ENCODE data around the gene CALY.
"Not testable (repeated sequence)": the region's sequence is repeated elsewhere in the genome, so short reads cannot be mapped to it uniquely, and the experiment has no call there.

Gene CALY

DNA sequence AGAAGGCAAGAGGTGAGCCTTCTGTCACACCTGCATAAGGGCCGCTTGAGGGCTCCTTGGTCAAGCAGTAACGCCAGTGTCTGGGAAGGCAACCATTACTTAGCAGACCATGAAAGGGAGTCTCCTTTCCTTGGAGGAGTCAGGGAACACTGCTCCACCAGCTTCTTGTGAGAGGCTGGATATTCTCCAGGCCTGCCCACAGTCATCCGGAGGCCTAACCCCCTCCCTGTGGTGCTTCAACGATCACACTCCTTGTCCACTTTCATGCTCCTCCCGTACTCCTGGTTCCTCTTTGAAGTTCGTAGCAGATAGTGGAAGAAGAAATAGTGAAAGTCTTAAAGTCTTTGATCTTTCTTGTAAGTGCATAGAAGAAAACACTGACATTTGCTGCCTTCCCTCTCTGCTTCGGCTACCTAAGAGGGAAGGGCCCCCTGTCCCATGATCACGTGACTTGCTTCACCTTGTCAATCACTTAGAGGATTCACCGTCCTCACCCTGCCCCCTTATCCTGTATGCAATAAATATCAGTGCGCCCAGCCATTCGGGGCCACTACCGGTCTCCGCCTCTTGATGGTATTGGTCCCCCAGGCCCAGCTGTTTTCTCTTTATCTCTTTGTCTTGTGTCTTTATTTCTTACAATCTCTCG is 14.5 kb downstream of the CALY start:
- Mint-ChIP-seq H3K27me3 (peaks cover 20% of the 10 kb centered on the region), H3K4me1 (peaks cover 18% of the 10 kb centered on the region)
- not testable (repeated sequence) for ATAC-seq (ENCODE audit: low read depth)

DNA sequence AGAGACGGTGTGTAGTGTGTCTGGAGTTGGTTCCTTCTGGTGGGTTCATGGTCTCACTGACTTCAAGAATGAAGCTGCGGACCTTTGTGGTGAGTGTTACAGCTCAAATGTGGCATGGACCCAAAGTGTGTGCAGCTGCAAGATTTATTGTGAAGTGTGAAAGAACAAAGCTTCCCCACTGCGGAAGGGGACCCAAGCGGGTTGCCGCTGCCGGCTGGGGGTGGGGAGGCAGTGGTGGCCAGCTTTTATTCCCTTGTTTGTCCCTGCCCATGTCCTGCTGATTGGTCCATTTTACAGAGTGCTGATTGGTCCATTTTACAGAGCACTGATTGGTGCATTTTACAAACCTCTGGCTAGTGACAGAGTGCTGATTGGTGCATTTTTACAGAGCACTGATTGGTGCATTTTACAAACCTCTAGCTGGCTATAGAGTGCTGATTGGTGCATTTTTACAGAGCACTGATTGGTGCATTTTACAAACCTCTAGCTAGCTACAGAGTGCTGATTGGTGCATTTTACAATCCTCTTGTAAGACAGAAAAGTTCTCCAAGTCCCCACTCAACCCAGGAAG is 15.8 kb downstream of the CALY start:
- ATAC-seq (ENCODE audit: low read depth); H3K9me3 Mint-ChIP-seq; H3K4me3 Mint-ChIP-seq; DNase-seq (ENCODE audit: low spot score in 2 of 2); H3K27ac Mint-ChIP-seq; H3K36me3 Mint-ChIP-seq: not testable (repeated sequence)
- H3K27me3 Mint-ChIP-seq: peaks cover 13% of the 10 kb centered on the region
- H3K4me1 Mint-ChIP-seq: peaks cover 12% of the 10 kb centered on the region

More for the DNA sequence above, 14.5 kb downstream of the CALY start:
- not testable (repeated sequence) for H3K9me3 Mint-ChIP-seq; H3K36me3 Mint-ChIP-seq; H3K4me3 Mint-ChIP-seq; H3K27ac Mint-ChIP-seq; DNase-seq (ENCODE audit: low spot score in 2 of 2)

DNA sequence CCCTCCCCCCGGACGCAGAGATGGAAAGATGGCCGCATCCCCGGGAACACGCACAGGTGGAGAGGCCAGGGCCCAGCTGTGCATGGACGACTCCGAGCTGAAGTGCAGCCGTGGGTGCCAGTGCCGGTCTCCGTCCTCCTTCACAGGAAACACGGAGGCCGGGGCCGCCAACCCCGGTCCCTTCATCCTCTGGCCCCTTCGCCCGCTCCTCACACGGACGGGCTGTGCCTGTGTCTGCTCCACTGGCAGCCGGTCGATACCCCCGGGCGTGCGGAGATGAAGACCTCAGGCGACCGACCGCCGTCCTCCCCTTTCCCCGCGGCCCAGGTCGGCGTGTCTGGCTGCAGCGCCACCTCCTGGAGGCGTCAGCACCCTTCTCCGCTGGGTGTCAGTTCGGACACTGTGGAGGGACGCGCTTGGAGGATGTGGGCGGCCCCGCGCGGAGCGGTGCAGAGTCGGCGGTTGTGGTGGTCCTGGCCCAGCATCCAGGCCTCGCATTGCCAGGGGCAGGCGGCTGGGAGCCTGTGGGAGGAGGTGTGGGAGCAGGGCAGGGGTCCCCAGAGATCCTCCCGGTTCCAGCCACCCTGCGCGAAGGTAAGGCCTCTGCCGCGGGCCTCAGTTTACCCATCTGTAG is 18.1 kb downstream of the CALY start:
- Mint-ChIP-seq H3K27me3 (peaks cover 11% of the 10 kb centered on the region), H3K4me3 (peak overlapping the region; percentile 25), H3K4me1 (peaks cover 16% of the 10 kb centered on the region), H3K27ac (no peak overlapping the region), H3K9me3 (peaks cover 2% of the 10 kb centered on the region), H3K36me3 (peaks cover 2% of the 10 kb centered on the region)
- peak; percentile 65 to 72 for DNase-seq (ENCODE audit: low spot score in 2 of 2)
- peak; percentile 91 for ATAC-seq (ENCODE audit: low read depth)

DNA sequence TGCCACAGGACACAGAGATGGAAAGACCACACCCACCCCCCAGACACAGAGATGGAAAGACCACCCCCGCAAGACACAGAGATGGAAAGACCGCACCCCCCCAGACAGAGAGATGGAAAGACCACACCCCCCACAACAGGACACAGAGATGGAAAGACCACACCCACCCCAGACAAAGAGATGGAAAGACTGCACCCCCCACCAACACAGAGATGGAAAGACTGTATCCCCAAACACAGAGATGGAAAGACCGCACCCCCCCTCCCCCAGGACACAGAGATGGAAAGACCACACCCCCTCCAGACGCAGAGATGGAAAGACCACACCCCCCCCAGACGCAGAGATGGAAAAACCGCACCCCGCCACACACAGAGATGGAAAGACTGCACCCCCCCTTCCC is 20.0 kb downstream of the CALY start:
- peaks cover 7% of the 10 kb centered on the region for H3K36me3 Mint-ChIP-seq
- peaks cover 2% of the 10 kb centered on the region for H3K9me3 Mint-ChIP-seq
- ATAC-seq (ENCODE audit: low read depth) (no peak), DNase-seq (ENCODE audit: low spot score in 2 of 2) (no peak)
- H3K27ac Mint-ChIP-seq: no peak overlapping the region
- peaks cover 16% of the 10 kb centered on the region for H3K4me1 Mint-ChIP-seq
- peaks cover 11% of the 10 kb centered on the region for H3K27me3 Mint-ChIP-seq
- H3K4me3 Mint-ChIP-seq: no peak overlapping the region

DNA sequence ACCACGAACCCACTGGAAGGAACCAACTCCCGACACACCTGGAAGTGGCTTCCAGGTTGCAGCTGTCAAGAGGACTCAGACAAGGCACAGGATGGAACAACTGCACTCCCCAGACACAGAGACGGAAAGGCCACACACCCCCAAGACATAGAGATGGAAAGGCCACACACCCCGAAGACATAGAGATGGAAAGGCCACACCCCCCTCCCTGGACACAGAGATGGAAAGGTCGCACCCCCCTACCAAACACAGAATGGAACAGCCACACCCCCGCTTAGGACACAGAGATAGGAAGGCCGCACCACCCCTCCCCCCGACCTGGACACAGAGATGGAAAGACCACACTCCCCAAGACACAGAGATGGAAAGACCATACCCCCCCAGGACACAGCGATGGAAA is 20.4 kb downstream of the CALY start:
- Mint-ChIP-seq H3K4me3 (peak overlapping the region; percentile 9), H3K27ac (no peak overlapping the region), H3K36me3 (peaks cover 7% of the 10 kb centered on the region), H3K9me3 (peaks cover 2% of the 10 kb centered on the region), H3K4me1 (peaks cover 16% of the 10 kb centered on the region), H3K27me3 (peaks cover 11% of the 10 kb centered on the region)
- no peak for DNase-seq (ENCODE audit: low spot score in 2 of 2)
- ATAC-seq (ENCODE audit: low read depth): no peak

DNA sequence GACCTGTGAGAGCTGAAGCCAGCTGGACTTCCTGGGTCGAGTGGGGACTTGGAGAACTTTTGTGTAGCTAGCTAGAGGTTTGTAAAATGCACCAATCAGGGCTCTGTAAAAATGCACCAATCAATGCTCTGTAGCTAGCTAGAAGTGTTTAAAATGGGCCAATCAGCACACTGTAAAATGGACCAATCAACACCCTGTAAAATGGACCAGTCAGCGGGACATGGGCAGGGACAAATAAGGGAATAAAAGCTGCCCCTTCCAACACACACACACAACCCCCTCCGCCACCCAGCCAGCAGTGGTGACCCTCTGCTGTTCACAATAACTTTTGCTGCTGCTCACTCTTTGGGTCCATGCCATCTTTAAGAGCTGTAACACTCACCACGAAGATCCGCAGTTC is 20.8 kb downstream of the CALY start:
- H3K36me3 Mint-ChIP-seq: peaks cover 7% of the 10 kb centered on the region
- no peak overlapping the region for H3K27ac Mint-ChIP-seq
- ATAC-seq (ENCODE audit: low read depth) (no peak), DNase-seq (ENCODE audit: low spot score in 2 of 2) (no peak)
- H3K9me3 Mint-ChIP-seq: peaks cover 2% of the 10 kb centered on the region
- H3K4me3 Mint-ChIP-seq: peak overlapping the region; percentile 9
- H3K27me3 Mint-ChIP-seq: peaks cover 11% of the 10 kb centered on the region
- peaks cover 16% of the 10 kb centered on the region for H3K4me1 Mint-ChIP-seq

DNA sequence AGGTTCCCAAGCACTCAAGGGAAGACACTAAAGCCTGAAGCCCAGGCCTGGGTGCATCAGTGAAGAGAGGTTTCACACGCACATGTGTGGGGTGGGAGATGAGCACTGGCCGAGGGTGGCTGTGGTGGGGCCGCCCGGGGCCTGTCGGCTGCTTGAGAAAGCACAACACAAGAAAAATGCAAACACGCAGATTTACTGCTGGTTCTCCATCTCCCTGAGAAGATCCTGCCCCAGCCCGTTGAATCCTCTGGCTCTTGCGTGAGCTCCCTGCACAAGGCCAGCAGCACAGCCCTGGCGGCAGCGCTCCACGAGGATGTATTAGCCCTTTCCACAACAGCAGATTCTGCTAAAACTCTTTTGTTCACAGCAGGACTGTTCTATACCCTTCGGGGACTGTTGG is 21.8 kb downstream of the CALY start:
- no peak overlapping the region for H3K27ac Mint-ChIP-seq

DNA sequence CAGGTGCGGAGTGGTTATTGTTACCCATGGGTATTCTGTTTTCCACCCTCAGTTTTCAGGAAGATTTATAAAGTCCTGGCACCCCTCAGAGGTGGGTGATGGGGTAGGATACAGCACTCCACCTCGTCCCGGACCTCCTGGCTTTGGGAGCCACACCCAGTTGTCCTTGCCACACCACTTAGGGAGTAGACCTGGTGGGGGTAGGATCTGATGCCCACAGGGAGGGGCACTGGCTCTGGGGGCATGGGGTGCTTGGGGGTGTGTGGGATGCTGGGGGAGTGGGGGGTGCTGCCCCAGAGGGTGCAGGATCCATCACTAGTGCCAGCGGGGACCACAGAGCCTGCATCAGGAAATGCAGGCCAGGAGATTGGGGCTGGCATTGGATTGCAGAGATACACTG is 23.5 kb downstream of the CALY start:
- H3K4me1 Mint-ChIP-seq: peaks cover 7% of the 10 kb centered on the region
- ATAC-seq (ENCODE audit: low read depth) (no peak), DNase-seq (ENCODE audit: low spot score in 2 of 2) (no peak)
- H3K27ac Mint-ChIP-seq: no peak overlapping the region
- H3K36me3 Mint-ChIP-seq: peaks cover 6% of the 10 kb centered on the region
- no peaks in the 10 kb centered on the region for H3K9me3 Mint-ChIP-seq
- no peak overlapping the region for H3K4me3 Mint-ChIP-seq
- no peaks in the 10 kb centered on the region for H3K27me3 Mint-ChIP-seq

More for the DNA sequence above, 21.8 kb downstream of the CALY start:
- Mint-ChIP-seq H3K4me3 (no peak overlapping the region), H3K9me3 (no peaks in the 10 kb centered on the region), H3K27me3 (peaks cover 7% of the 10 kb centered on the region), H3K4me1 (peaks cover 14% of the 10 kb centered on the region), H3K36me3 (peaks cover 5% of the 10 kb centered on the region)
- DNase-seq (ENCODE audit: low spot score in 2 of 2) (no peak), ATAC-seq (ENCODE audit: low read depth) (no peak)

DNA sequence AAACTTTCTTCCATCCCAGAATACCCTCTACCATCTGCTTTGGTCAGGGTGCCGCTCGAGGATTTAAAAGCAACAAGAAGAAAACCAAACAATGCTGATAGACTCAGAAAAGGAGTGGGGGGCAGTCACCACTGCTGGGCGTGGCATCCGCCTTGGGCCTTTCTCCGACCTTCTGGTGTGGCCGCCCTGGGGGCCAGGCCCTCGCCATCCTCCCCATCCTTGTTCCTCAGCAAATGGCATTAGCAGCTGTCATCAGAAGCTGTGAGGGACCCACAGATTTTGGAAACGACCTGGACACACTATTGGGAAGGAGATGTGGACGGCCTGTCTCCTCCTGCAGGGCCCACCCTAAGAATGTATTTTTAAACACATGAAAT is 23.9 kb downstream of the CALY start:
- ATAC-seq (ENCODE audit: low read depth) (no peak), DNase-seq (ENCODE audit: low spot score in 2 of 2) (no peak)
- Mint-ChIP-seq H3K36me3 (peaks cover 9% of the 10 kb centered on the region), H3K4me3 (no peak overlapping the region), H3K9me3 (no peaks in the 10 kb centered on the region), H3K27ac (no peak overlapping the region), H3K27me3 (no peaks in the 10 kb centered on the region), H3K4me1 (peaks cover 9% of the 10 kb centered on the region)

DNA sequence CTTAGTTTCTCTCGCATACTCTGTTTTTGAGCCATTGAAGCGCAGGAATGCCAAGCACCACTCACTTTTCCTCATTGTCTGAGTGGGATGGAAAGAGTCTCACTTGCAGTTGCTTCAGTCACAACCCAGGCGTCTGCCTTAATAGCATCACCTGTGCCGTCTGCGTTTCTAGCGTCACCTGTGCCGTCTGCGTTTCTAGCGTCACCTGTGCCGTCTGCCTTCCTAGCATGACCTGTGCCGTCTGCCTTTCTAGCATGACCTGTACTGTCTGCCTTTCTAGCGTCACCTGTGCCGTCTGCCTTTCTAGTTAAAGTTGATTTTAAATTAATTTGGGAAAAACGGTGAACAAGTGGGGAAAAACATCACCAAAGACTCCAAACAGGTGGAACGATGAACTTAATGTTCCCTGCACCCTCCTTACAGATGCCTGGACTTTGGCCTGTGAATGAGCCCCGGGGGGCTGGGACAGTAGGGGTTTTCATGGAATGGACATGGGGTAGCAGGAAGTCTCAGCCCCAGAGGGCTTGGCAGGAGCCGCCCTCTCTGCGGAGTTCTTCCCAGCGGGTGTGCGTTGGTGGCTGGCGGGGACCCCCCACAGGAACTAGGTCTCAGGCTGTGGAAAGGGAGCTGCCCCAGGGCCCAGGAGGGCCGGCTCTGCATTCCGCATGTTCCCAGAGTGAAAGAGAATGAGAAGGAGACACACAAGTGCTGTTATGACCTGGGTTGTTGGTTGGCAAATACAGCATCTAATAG is 24.5 kb downstream of the CALY start:
- no peaks in the 10 kb centered on the region for H3K27me3 Mint-ChIP-seq
- peaks cover 13% of the 10 kb centered on the region for H3K4me1 Mint-ChIP-seq
- H3K36me3 Mint-ChIP-seq: peaks cover 10% of the 10 kb centered on the region
- ATAC-seq (ENCODE audit: low read depth): no peak
- H3K9me3 Mint-ChIP-seq: no peaks in the 10 kb centered on the region
- H3K4me3 Mint-ChIP-seq: no peak overlapping the region
- no peak overlapping the region for H3K27ac Mint-ChIP-seq
- DNase-seq (ENCODE audit: low spot score in 2 of 2): no peak

DNA sequence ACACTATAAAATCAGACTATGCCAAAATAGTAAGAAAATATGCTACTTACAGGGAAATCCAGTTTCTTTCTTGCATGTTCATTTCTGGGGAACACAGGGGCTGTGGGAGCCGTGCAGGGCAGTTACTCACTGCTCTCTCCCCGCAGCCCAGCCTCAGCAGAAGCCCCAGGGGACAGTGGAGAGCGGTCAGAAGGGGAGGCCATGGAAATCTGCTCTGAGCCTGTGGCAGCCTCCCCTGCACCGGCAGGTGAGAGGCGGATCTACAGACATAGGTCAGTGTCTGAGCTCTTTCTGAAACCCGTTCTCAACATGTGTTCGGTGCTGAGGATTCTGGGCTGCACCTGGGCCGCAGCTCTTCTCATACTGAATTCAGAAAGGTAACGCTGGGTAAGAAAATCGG is 25.1 kb downstream of the CALY start:
- Mint-ChIP-seq H3K27ac (no peak overlapping the region), H3K27me3 (no peaks in the 10 kb centered on the region), H3K36me3 (peaks cover 10% of the 10 kb centered on the region), H3K4me1 (peaks cover 15% of the 10 kb centered on the region), H3K9me3 (no peaks in the 10 kb centered on the region), H3K4me3 (no peak overlapping the region)
- ATAC-seq (ENCODE audit: low read depth) (no peak), DNase-seq (ENCODE audit: low spot score in 2 of 2) (no peak)

DNA sequence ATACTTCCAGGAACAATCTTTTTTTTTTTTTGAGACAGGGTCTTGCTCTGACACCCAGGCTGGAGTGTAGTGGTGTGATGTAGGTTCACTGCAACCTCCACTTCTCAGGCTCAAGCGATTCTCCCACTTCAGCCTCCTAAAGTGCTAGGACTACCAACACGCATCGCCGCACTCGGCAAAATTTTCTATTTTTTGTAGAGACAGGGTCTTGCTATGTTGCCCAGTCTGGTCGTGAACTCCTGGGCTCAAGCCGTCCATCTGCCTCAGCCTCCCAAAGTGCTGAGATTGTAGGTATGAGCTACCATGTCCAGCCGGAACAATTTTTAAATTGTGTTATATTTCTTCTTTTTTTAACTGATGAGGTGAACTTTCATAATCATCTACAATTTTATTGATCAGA is 25.9 kb downstream of the CALY start:
- Mint-ChIP-seq H3K36me3 (peaks cover 10% of the 10 kb centered on the region), H3K27me3 (no peaks in the 10 kb centered on the region), H3K27ac (no peak overlapping the region), H3K4me1 (peaks cover 18% of the 10 kb centered on the region), H3K9me3 (no peaks in the 10 kb centered on the region), H3K4me3 (no peak overlapping the region)
- no peak for ATAC-seq (ENCODE audit: low read depth)
- DNase-seq (ENCODE audit: low spot score in 2 of 2): no peak

DNA sequence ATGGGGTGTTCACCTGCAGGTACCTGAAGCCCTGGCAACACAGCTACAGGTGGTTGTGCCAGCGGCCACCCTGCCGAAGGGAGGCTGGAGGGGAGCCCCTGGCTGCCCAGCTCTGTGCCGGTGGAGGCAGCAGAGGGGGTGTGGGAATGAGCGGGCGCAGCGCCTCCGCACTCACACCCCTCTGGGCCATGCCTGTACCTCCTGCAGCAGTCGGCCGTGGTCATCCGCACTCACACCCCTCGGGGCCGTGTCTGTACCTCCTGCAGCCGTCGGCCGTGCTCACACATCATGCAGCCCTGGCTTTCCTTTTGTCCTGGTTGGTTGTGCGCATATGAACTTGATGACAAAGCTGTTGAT is 26.3 kb downstream of the CALY start:
- Mint-ChIP-seq H3K36me3 (peaks cover 11% of the 10 kb centered on the region), H3K9me3 (no peaks in the 10 kb centered on the region), H3K27me3 (no peaks in the 10 kb centered on the region), H3K4me1 (peaks cover 22% of the 10 kb centered on the region), H3K27ac (no peak overlapping the region), H3K4me3 (no peak overlapping the region)
- DNase-seq (ENCODE audit: low spot score in 2 of 2): no peak
- ATAC-seq (ENCODE audit: low read depth): no peak

DNA sequence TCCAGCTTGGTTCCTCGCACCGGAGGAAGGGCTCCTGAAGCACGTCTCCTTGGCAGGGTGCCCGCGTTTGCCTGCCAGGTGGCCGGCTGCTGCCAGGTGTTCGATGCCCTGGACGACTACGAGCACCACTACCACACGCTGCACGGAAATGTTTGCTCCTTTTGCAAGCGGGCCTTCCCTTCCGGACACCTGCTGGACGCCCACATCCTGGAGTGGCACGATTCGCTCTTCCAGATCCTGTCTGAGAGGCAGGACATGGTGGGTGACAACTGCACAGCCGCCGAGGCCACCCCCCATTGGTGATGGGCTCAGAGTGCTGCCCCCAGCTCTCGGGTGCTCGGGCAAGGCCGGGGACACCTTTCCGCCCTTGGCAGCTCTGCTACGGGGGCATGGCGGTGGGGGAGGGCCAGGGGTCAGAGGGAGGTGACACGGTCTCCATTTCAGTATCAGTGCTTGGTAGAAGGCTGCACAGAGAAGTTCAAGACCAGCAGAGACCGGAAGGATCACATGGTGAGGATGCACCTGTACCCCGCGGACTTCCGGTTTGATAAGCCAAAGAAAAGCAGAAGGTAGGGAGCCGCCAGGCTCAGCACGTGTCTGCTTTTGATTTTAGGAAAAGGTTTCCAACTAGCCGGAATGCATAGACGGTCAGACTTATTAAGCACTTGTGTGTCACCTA is 26.8 kb downstream of the CALY start:
- Mint-ChIP-seq H3K4me1 (peaks cover 24% of the 10 kb centered on the region), H3K27ac (no peak overlapping the region), H3K36me3 (peaks cover 12% of the 10 kb centered on the region), H3K27me3 (no peaks in the 10 kb centered on the region), H3K4me3 (peak overlapping the region; percentile 83), H3K9me3 (no peaks in the 10 kb centered on the region)
- no peak for DNase-seq (ENCODE audit: low spot score in 2 of 2)
- no peak for ATAC-seq (ENCODE audit: low read depth)

Data from memory B cell (primary cell).